IMR-90 (cell line): ENCODE data around the gene FOXO3. TPM values are rescaled to one million over a fixed set of nuclear protein-coding genes. Genes with fewer than 3 reads are reported as not detected.

ENCODE experiments used
- ATAC-seq: fragments of 200-7000 bp; cut with Tn5 transposase; 2 replicates; pipeline ENCODE4 v1.9.1; 2020; ENCODE audit warnings: low read depth, mild to moderate bottlenecking, moderate library complexity
- BruUV-seq: library from RNA; stranded (reverse); fragments of 400-500 nt; replicated peaks from 2 replicates; lab custom pipeline; 2021; lab: Mats Ljungman, UMichigan
- CTCF ChIA-PET: fragments of 300-600 bp; formaldehyde crosslinking; extraction: SDS; loops from one replicate; lab custom pipeline; 2021; ENCODE audit warnings: antibody characterized with exemption; lab: Yijun Ruan, JAX
- POLR2A ChIA-PET: fragments of 300-600 bp; sonication (Branson Sonifier 250); formaldehyde crosslinking; loops from one replicate; lab custom pipeline; 2022; ENCODE audit warnings: antibody characterized with exemption; ENCODE audit not compliant: unreplicated experiment; lab: Charles Lee
- DNase-seq: peaks from one replicate; pipeline ENCODE4 v3.0.0; 2013
- H2AFZ ChIP-seq: replicated peaks from 2 replicates; pipeline ENCODE3; 2013; ENCODE audit warnings: low read length, mild to moderate bottlenecking; ENCODE audit not compliant: poor library complexity
- H2AK5ac ChIP-seq: 2 replicates; pipeline ENCODE4 v1.6.1; 2013; ENCODE audit warnings: low read depth, low read length, inconsistent platforms
- H2AK9ac ChIP-seq: replicated peaks from 2 replicates; pipeline ENCODE3; 2013; ENCODE audit warnings: mild to moderate bottlenecking, low read depth, low read length, moderate library complexity; ENCODE audit not compliant: poor library complexity
- H2BK120ac ChIP-seq: 2 replicates; pipeline ENCODE4 v1.6.1; 2013; ENCODE audit warnings: low read depth, low read length, inconsistent platforms
- H2BK15ac ChIP-seq: 3 replicates; pipeline ENCODE4 v1.6.1; 2013; ENCODE audit warnings: low read depth, low read length, inconsistent platforms
- H2BK20ac ChIP-seq: 2 replicates; pipeline ENCODE4 v1.6.1; 2013; ENCODE audit warnings: low read depth, mild to moderate bottlenecking, inconsistent platforms, low read length, moderate library complexity
- H2BK5ac ChIP-seq: 2 replicates; pipeline ENCODE4 v1.6.1; 2013; ENCODE audit warnings: mild to moderate bottlenecking, low read depth, low read length, inconsistent platforms; ENCODE audit not compliant: poor library complexity, severe bottlenecking
- H3K14ac ChIP-seq: replicated peaks from 2 replicates; pipeline ENCODE4 v1.6.1; 2013; ENCODE audit warnings: low read depth, low read length, inconsistent platforms
- H3K18ac ChIP-seq: 2 replicates; pipeline ENCODE4 v1.6.1; 2013; ENCODE audit warnings: low read depth, low read length, control low read depth
- H3K23ac ChIP-seq: 2 replicates; pipeline ENCODE4 v1.6.1; 2013; ENCODE audit warnings: low read depth, low read length, inconsistent platforms
- H3K27ac ChIP-seq: 2 replicates; pipeline ENCODE4 v1.5.1; 2013; ENCODE audit warnings: mild to moderate bottlenecking, control low read depth, low read length; ENCODE audit not compliant: insufficient read depth
- H3K27me3 ChIP-seq: 2 replicates; pipeline ENCODE4 v1.6.1; 2013; ENCODE audit warnings: low read length; ENCODE audit not compliant: control insufficient read depth, insufficient read depth
- H3K36me3 ChIP-seq: 2 replicates; pipeline ENCODE4 v1.6.1; 2013; ENCODE audit warnings: low read length, mixed read lengths; ENCODE audit not compliant: control insufficient read depth, insufficient read depth
- H3K4ac ChIP-seq: 2 replicates; pipeline ENCODE4 v1.6.1; 2013; ENCODE audit warnings: low read depth, low read length, inconsistent platforms
- H3K4me1 ChIP-seq: 2 replicates; pipeline ENCODE4 v1.6.1; 2013; ENCODE audit warnings: low read length, mixed read lengths; ENCODE audit not compliant: control insufficient read depth, insufficient read depth
- H3K4me2 ChIP-seq: 2 replicates; pipeline ENCODE4 v1.6.1; 2013; ENCODE audit warnings: low read depth, mild to moderate bottlenecking, control low read depth, low read length, moderate library complexity
- H3K4me3 ChIP-seq: 2 replicates; pipeline ENCODE4 v1.5.1; 2013; ENCODE audit warnings: low read depth, mild to moderate bottlenecking, control low read depth, low read length, moderate library complexity; ENCODE audit not compliant: insufficient read depth
- H3K56ac ChIP-seq: 2 replicates; pipeline ENCODE4 v1.6.1; 2013; ENCODE audit warnings: low read length, inconsistent platforms; ENCODE audit not compliant: insufficient read depth; ENCODE audit errors: extremely low read depth
- H3K79me1 ChIP-seq, 2 experiments: 2 replicates each; pipeline ENCODE4 v1.6.1; 2013; ENCODE audit warnings: low read length in 2 of 2, inconsistent platforms in 1 of 2, low read depth in 1 of 2
- H3K9ac ChIP-seq: 2 replicates; pipeline ENCODE4 v1.6.1; 2013; ENCODE audit warnings: low read depth, low read length, control low read depth
- H3K9me1 ChIP-seq: 2 replicates; pipeline ENCODE4 v1.6.1; 2013; ENCODE audit warnings: low read length, inconsistent platforms; ENCODE audit not compliant: insufficient read depth
- H3K9me3 ChIP-seq: 2 replicates; pipeline ENCODE4 v1.6.1; 2013; ENCODE audit warnings: low read length; ENCODE audit not compliant: control insufficient read depth, insufficient read depth
- H4K20me1 ChIP-seq: 2 replicates; pipeline ENCODE4 v1.6.1; 2013; ENCODE audit warnings: low read length, inconsistent platforms; ENCODE audit not compliant: insufficient read depth
- H4K5ac ChIP-seq: 2 replicates; pipeline ENCODE4 v1.6.1; 2013; ENCODE audit warnings: mild to moderate bottlenecking, low read depth, low read length, control low read depth
- H4K8ac ChIP-seq, 2 experiments: 2 replicates each; pipeline ENCODE4 v1.6.1; 2013; ENCODE audit warnings: low read depth in 2 of 2, low read length in 2 of 2, control low read depth in 1 of 2, inconsistent platforms in 1 of 2
- H4K91ac ChIP-seq: 2 replicates; pipeline ENCODE4 v1.6.1; 2013; ENCODE audit warnings: low read depth, low read length, inconsistent platforms; ENCODE audit not compliant: insufficient read depth
- CHD1 ChIP-seq: IDR thresholded peaks from 2 replicates; pipeline ENCODE4 v1.6.1; 2012; ENCODE audit warnings: low read depth, low read length, improper control_type of control experiment
- WGBS, 2 experiments: methylation state at CpG; one replicate each; pipeline versions ENCODE4 v1.1.5 to v1.1.7; 2013; ENCODE audit warnings: missing lambda C conversion rate in 2 of 2; ENCODE audit not compliant: insufficient read length in 1 of 2; ENCODE audit errors: extremely low coverage in 2 of 2; 5-methylcytosine and 5-hydroxymethylcytosine counted together
- dilution Hi-C: fragments of 300-500 bp; cut with HindIII; formaldehyde crosslinking; loops from one replicate; pipeline ENCODE4 v1.14.3; 2018; ENCODE audit warnings: low sequenced_read_pairs; ENCODE audit not compliant: unreplicated experiment
- in situ Hi-C: fragments of 300-500 bp; cut with MboI; formaldehyde crosslinking; loops from 3 replicates; pipeline ENCODE4 v1.14.3; 2019; ENCODE audit warnings: low sequenced_read_pairs, inconsistent platforms, mixed read lengths
- intact Hi-C: fragments of 100-400 bp; cut with micrococcal nuclease; formaldehyde crosslinking; loops from 2 replicates; pipeline ENCODE4 v1.10.0; 2022
- polyA plus RNA-seq, 3 experiments: library from polyadenylated mRNA; depleted of rRNA; stranded (reverse); fragments of >200 nt; gene quantifications; 2 replicates each; pipeline ENCODE4 v1.2.3, GENCODE V29; 2012; ENCODE audit warnings: low replicate concordance in 1 of 3
- total RNA-seq: library from RNA; depleted of rRNA; stranded (reverse); fragments of >200 nt; gene quantifications from 2 replicates; pipeline ENCODE4 v1.2.3, GENCODE V29; 2012

The FOXO3 gene
- total and polyA plus RNA-seq, 2 of the 4 experiments (the other 2 are of a cell fraction): 17.5 to 38.7 TPM

DNA sequence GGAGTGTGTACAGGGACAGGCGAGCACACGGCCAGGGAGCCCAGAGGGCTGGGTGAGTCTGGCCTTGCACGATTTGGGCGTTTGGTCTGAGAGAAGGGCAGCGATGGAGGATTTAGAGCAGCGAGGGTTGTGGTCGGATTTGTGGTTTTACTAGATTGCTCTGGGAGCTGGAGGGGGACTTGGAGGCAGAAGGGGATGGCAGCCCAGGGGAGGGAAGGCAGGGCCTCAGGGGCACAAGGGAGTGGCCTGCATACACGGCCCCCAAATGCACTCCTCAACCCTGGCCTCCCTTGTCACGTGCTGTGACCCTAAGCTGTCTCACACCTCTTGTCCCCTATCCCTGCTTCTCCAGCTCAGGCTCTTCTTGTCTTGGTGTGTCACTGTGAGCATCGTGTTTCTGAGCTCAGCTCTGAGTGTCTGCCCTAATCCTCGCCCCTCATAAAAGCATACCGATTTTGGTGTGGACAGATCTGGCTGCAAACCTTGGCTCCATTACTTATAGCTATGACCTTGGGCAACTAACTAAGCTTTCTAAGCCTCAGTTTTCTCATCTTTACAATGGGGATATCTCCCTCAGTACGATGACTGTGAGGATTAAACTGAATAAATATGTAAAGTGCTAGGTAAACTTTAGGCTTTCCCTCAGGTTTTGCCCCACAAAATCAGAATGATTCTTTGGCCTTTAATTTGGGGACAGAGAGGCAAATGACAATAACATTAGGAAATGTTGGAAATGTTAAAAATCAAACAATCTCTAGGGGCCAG, 167.4 kb downstream of the FOXO3 start:
- no peak for TF ChIP-seq CHD1

More for the DNA sequence above, 167.4 kb downstream of the FOXO3 start:
- ChIA-PET POLR2A (no interaction called here), CTCF (no interaction called here)
- no peak overlapping the region for H3K4ac ChIP-seq
- no peaks in the 10 kb centered on the region for H3K79me1 ChIP-seq
- H2AK5ac ChIP-seq: no peak overlapping the region
- no peak overlapping the region for H2BK120ac ChIP-seq
- no peaks in the 10 kb centered on the region for H3K36me3 ChIP-seq
- no peak overlapping the region for H3K27ac ChIP-seq
- H2AK9ac ChIP-seq: no peak overlapping the region
- peaks cover 13% of the 10 kb centered on the region; the same call in 1 of the 2 replicates for H3K9me1 ChIP-seq
- H2BK5ac ChIP-seq: no peak overlapping the region
- H3K4me1 ChIP-seq: peaks cover 11% of the 10 kb centered on the region
- no peak overlapping the region for H4K8ac ChIP-seq
- no peak overlapping the region for H2AFZ ChIP-seq
- no peak overlapping the region for H3K4me3 ChIP-seq
- no peak overlapping the region for H3K14ac ChIP-seq
- WGBS, 2 experiments: 100% methylated on average over 1 of the region's 13 CpGs; no CpG with 5 or more reads in 1 of the 2 experiments
- H3K27me3 ChIP-seq: no peaks in the 10 kb centered on the region
- no peak overlapping the region for H2BK15ac ChIP-seq
- H3K9ac ChIP-seq: no peak overlapping the region
- no peak overlapping the region for H4K5ac ChIP-seq
- in situ Hi-C loops: no loop called here
- no peak overlapping the region for H3K56ac ChIP-seq
- no TSS peak for BruUV-seq
- no peak overlapping the region for H2BK20ac ChIP-seq
- DNase-seq (no peak), ATAC-seq (no peak)
- no peak overlapping the region for H3K4me2 ChIP-seq
- no peaks in the 10 kb centered on the region for H4K20me1 ChIP-seq
- no peak overlapping the region for H3K18ac ChIP-seq
- peaks cover 5% of the 10 kb centered on the region; the same call in 1 of the 2 replicates for H3K9me3 ChIP-seq
- H4K91ac ChIP-seq: no peak overlapping the region
- no peak overlapping the region for H3K23ac ChIP-seq
- intact Hi-C loops: no loop called here
- dilution Hi-C loops: no loop called here
